HepG2 (cell line): Measurements from ENCODE around the gene ELMOD1. TPM values are rescaled to one million over a fixed set of nuclear protein-coding genes. Genes with fewer than 3 reads are reported as not detected.
A peak's percentile ranks its signal among the peaks of the same experiment; 100 is the strongest.

Experiments
- ATAC-seq: fragments of 200-7000 bp; cut with Tn5 transposase; 3 replicates; pipeline ENCODE4 v1.9.1; 2020; ENCODE audit warnings: mild to moderate bottlenecking, moderate library complexity
- BruUV-seq: library from RNA; stranded (reverse); fragments of 400-500 nt; replicated peaks from 2 replicates; lab custom pipeline; 2021; lab: Mats Ljungman, UMichigan
- CTCF ChIA-PET: fragments of 300-600 bp; formaldehyde crosslinking; extraction: SDS; loops from one replicate; lab custom pipeline; 2021; ENCODE audit warnings: low total read pairs, inconsistent platforms, low intra/inter-chr PET ratio; lab: Yijun Ruan, JAX
- POLR2A ChIA-PET: fragments of 350-600 bp; sonication (Branson Sonifier 250); formaldehyde crosslinking; loops from one replicate; lab custom pipeline; 2020; ENCODE audit warnings: antibody characterized with exemption, inconsistent platforms; lab: Yijun Ruan, JAX
- DNase-seq: peaks from one replicate; pipeline ENCODE4 v3.0.0-alpha.2; 2015; ENCODE audit warnings: low spot score
- FAIRE-seq: peaks from 3 replicates; lab custom pipeline; 2011; peaks lifted over from hg19 to GRCh38; lab: Jason Lieb, UNC
- H2AFZ ChIP-seq: one replicate; pipeline ENCODE4 v1.6.1; 2011; ENCODE audit warnings: low read length, inconsistent platforms
- H3K27ac ChIP-seq: fragments of 300-600 bp; 3 replicates; pipeline ENCODE4 v1.8.0; 2011; ENCODE audit warnings: mixed run types, mild to moderate bottlenecking, mixed read lengths, low read length, inconsistent platforms; ENCODE audit not compliant: insufficient read depth; ENCODE audit errors: extremely low read length
- H3K27me3 ChIP-seq, 2 experiments: fragments of 200-600 bp in 1 of 2; 2 replicates in 1 of 2; 3 replicates in 1 of 2; pipeline versions ENCODE4 v1.6.0 to v1.8.0; 2011; ENCODE audit warnings: low read length in 2 of 2, mild to moderate bottlenecking in 2 of 2, moderate library complexity in 2 of 2, inconsistent platforms in 1 of 2; ENCODE audit not compliant: insufficient read depth in 2 of 2, control insufficient read depth in 1 of 2
- H3K36me3 ChIP-seq, 2 experiments: fragments of 200-600 bp in 1 of 2; replicated peaks in 1 of 2; 2 replicates in 1 of 2; 3 replicates in 1 of 2; pipeline versions ENCODE4 v1.5.1 to v1.8.0; 2011; ENCODE audit warnings: low read length in 2 of 2, inconsistent platforms in 1 of 2; ENCODE audit not compliant: insufficient read depth in 2 of 2, control insufficient read depth in 1 of 2
- H3K4me1 ChIP-seq: 2 replicates; pipeline ENCODE4 v1.5.1; 2012; ENCODE audit warnings: low read length, inconsistent platforms; ENCODE audit not compliant: insufficient read depth
- H3K4me2 ChIP-seq: 2 replicates; pipeline ENCODE4 v1.6.0; 2011; ENCODE audit warnings: low read depth, low read length, inconsistent platforms
- H3K4me3 ChIP-seq, 3 experiments: fragments of 200-600 bp in 1 of 3; sonication (generic), shearing (Covaris generic) in 1 of 3; replicated peaks in 1 of 3; 2 replicates each; pipeline ENCODE4 v1.5.1; 2011 to 2016; ENCODE audit warnings: low read length in 3 of 3, inconsistent platforms in 2 of 3, low read depth in 2 of 3, mild to moderate bottlenecking in 2 of 3, control low read depth in 1 of 3, mixed read lengths in 1 of 3; ENCODE audit not compliant: insufficient read depth in 1 of 3
- H3K79me2 ChIP-seq: one replicate; pipeline ENCODE4 v1.6.1; 2011; ENCODE audit warnings: low read length, inconsistent platforms; ENCODE audit not compliant: insufficient read depth
- H3K9ac ChIP-seq: 2 replicates; pipeline ENCODE4 v1.6.0; 2011; ENCODE audit warnings: mild to moderate bottlenecking, low read depth, low read length, inconsistent platforms; ENCODE audit not compliant: insufficient read depth
- H3K9me3 ChIP-seq: 2 replicates; pipeline ENCODE4 v1.5.1; 2012; ENCODE audit warnings: mild to moderate bottlenecking, low read length
- H4K20me1 ChIP-seq: 2 replicates; pipeline ENCODE4 v1.6.0; 2011; ENCODE audit warnings: inconsistent platforms, mild to moderate bottlenecking, low read length, moderate library complexity; ENCODE audit not compliant: insufficient read depth
- CBX1 ChIP-seq: IDR thresholded peaks from one replicate; pipeline ENCODE4 v1.6.1; 2016; ENCODE audit warnings: antibody characterized with exemption, low read depth
- CREB1 ChIP-seq, 2 experiments: fragments of 450-650 bp in 1 of 2; IDR thresholded peaks; 2 replicates each; pipeline ENCODE4 v1.6.1; 2016 to 2017; ENCODE audit warnings: control low read depth in 1 of 2, mild to moderate bottlenecking in 1 of 2, missing compliant biosample characterization in 1 of 2, missing genetic modification characterization in 1 of 2
- ISL2 ChIP-seq: sonication (generic); formaldehyde crosslinking; IDR thresholded peaks from 2 replicates; pipeline ENCODE4 v1.5.0; 2020; ENCODE audit warnings: missing genetic modification reagents
- MEIS2 ChIP-seq: sonication (generic); formaldehyde crosslinking; IDR thresholded peaks from 2 replicates; pipeline ENCODE4 v1.9.0; 2021; ENCODE audit warnings: mild to moderate bottlenecking, missing genetic modification reagents
- RARG ChIP-seq: sonication (generic); formaldehyde crosslinking; IDR thresholded peaks from 2 replicates; pipeline ENCODE4 v1.4.0; 2020; ENCODE audit warnings: low read depth, mild to moderate bottlenecking, missing genetic modification reagents
- RORA ChIP-seq: sonication (generic); formaldehyde crosslinking; IDR thresholded peaks from 2 replicates; pipeline ENCODE4 v1.5.0; 2020; ENCODE audit warnings: mild to moderate bottlenecking, missing genetic modification reagents, moderate library complexity
- SALL1 ChIP-seq: sonication (generic); formaldehyde crosslinking; IDR thresholded peaks from 2 replicates; pipeline ENCODE4 v1.8.0; 2022; ENCODE audit warnings: mild to moderate bottlenecking, missing genetic modification reagents
- STAG1 ChIP-seq: sonication (generic); formaldehyde crosslinking; IDR thresholded peaks from 2 replicates; pipeline ENCODE4 v1.4.0; 2020; ENCODE audit warnings: missing genetic modification reagents
- ZIK1 ChIP-seq: sonication (generic); formaldehyde crosslinking; IDR thresholded peaks from 2 replicates; pipeline ENCODE4 v1.5.0; 2020; ENCODE audit warnings: mild to moderate bottlenecking, low read depth, missing genetic modification reagents, borderline replicate concordance
- ZNF136 ChIP-seq: sonication (generic); formaldehyde crosslinking; IDR thresholded peaks from 2 replicates; pipeline ENCODE4 v1.8.1; 2022; ENCODE audit warnings: low read depth, mild to moderate bottlenecking, moderate library complexity, missing genetic modification reagents
- ZNF160 ChIP-seq: sonication (generic); formaldehyde crosslinking; IDR thresholded peaks from 2 replicates; pipeline ENCODE4 v1.8.0; 2022; ENCODE audit warnings: mild to moderate bottlenecking, inconsistent platforms, missing genetic modification reagents
- ZNF552 ChIP-seq: sonication (generic); formaldehyde crosslinking; IDR thresholded peaks from 2 replicates; pipeline ENCODE4 v1.9.0; 2022; ENCODE audit warnings: missing genetic modification reagents, mild to moderate bottlenecking, borderline replicate concordance
- WGBS: methylation state at CpG from one replicate; pipeline ENCODE4 v1.1.6; 2017; ENCODE audit warnings: low lambda C conversion rate; 5-methylcytosine and 5-hydroxymethylcytosine counted together
- in situ Hi-C: cut with HindIII; loops from 2 replicates; pipeline ENCODE4 v1.10.0; 2017; ENCODE audit warnings: low pct_unique_long_range_greater_than_20kb; ENCODE audit not compliant: extremely low pct_ligation_motif_present
- intact Hi-C: fragments of 100-400 bp; cut with micrococcal nuclease; formaldehyde crosslinking; loops from one replicate; pipeline ENCODE4 v1.10.0; 2022; ENCODE audit not compliant: unreplicated experiment
- polyA plus RNA-seq, 8 experiments: library from polyadenylated mRNA; depleted of rRNA in 3 of 8; stranded (reverse) in 7 of 8; unstranded in 1 of 8; fragments of >200 nt; fragmentation: Illumina TruSeq in 4 of 8; extraction: Trizol in 4 of 8; gene quantifications; 2 replicates each; pipeline versions ENCODE4 v1.2.1 to v1.2.3, GENCODE V29; 2011 to 2016; ENCODE audit warnings: low read depth in 4 of 8, missing spikeins in 1 of 8, mixed read lengths in 1 of 8; ENCODE audit not compliant: insufficient read depth in 1 of 8
- total RNA-seq, 5 experiments: library from RNA; depleted of rRNA; stranded (reverse); fragments of >200 nt; fragmentation: Illumina TruSeq; extraction: Trizol; gene quantifications; 2 replicates each; pipeline ENCODE4 v1.2.3, GENCODE V29; 2016; ENCODE audit warnings: low read depth in 1 of 5
- TF ChIP-seq, protein P1 (sequence below): sonication (generic); formaldehyde crosslinking; IDR thresholded peaks from 2 replicates; pipeline ENCODE4 v1.4.0; 2020; ENCODE audit warnings: missing genetic modification reagents, mild to moderate bottlenecking, borderline replicate concordance
- TF ChIP-seq, protein P2 (sequence below): sonication (generic); formaldehyde crosslinking; IDR thresholded peaks from 2 replicates; pipeline ENCODE4 v1.4.0; 2020; ENCODE audit warnings: missing genetic modification reagents
- TF ChIP-seq, protein P3 (sequence below): sonication (generic); formaldehyde crosslinking; IDR thresholded peaks from 2 replicates; pipeline ENCODE4 v1.4.0; 2020; ENCODE audit warnings: missing genetic modification reagents, borderline replicate concordance

ELMOD1 gene
- total and polyA plus RNA-seq, 2 of the 13 experiments (the other 11 are each of a cell fraction or from before 2014, with no cell fraction given): not detected

DNA sequence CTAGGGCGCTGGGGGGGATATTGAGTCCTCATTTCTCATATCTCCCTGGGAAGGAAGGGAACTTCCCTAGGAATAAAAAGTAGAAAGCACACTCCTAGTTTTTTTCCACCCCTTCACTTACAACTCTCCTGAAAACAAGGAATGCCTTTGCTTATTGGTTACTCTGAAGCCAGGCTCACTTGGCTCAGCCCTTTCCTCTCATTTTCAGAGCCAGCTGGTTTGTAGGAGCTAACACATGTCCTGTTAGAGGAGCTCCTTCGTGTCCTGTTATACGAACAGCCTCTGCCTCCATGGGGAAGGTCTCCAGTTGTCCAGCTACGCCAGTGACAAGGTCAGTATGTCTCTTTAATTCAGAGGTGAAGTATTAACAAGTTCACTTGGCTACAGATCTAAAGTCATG lies 43.0 kb upstream of the ELMOD1 start (continued):
- TF ChIP-seq, protein P1, sequence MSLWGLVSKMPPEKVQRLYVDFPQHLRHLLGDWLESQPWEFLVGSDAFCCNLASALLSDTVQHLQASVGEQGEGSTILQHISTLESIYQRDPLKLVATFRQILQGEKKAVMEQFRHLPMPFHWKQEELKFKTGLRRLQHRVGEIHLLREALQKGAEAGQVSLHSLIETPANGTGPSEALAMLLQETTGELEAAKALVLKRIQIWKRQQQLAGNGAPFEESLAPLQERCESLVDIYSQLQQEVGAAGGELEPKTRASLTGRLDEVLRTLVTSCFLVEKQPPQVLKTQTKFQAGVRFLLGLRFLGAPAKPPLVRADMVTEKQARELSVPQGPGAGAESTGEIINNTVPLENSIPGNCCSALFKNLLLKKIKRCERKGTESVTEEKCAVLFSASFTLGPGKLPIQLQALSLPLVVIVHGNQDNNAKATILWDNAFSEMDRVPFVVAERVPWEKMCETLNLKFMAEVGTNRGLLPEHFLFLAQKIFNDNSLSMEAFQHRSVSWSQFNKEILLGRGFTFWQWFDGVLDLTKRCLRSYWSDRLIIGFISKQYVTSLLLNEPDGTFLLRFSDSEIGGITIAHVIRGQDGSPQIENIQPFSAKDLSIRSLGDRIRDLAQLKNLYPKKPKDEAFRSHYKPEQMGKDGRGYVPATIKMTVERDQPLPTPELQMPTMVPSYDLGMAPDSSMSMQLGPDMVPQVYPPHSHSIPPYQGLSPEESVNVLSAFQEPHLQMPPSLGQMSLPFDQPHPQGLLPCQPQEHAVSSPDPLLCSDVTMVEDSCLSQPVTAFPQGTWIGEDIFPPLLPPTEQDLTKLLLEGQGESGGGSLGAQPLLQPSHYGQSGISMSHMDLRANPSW (CRISPR knock-in tag): no peak
- TF ChIP-seq CBX1 (no peak), STAG1 (CRISPR knock-in tag) (no peak), MEIS2 (CRISPR knock-in tag) (no peak), CREB1 (IDR thresholded peaks at IDR 0.05) (no peak), CREB1 (CRISPR knock-in tag; IDR thresholded peaks at IDR 0.05) (no peak)

DNA sequence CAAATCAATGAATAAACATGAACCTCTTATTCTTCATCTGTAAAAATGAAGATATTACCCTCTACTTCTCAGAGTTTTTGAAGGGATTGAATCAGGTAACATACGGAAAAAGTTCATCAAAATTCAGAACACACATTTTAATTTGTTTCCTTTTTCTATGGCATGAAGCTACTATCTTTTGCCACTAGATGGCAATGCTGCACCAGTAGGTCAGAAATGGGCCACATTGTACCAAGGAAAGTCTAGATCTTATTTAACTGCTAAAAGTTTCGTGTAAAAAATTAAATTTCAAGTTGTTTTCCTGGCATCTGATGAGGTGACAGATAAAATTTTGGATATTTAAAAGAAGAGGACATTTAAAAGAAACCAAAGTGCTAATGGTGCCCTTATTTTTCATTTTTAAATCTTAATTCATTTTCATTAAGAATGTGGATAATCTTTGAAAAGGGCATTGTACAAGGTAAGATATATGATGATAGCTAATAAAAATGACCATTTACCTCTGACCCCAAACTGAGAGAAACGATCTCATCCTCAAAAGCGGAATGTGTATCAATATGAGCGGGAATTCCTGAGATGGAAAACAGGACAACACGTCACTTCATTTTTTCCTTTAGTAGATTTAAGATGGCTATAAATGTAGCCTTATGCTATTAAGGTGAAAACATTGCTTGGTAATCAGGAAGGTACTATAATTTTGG lies 41.5 kb upstream of the ELMOD1 start:
- no peaks in the 10 kb centered on the region for H3K4me1 ChIP-seq
- CTCF ChIA-PET: interaction anchor here (2.3 kb wide), 1 partner anchor 140 kb away, joined by 18 read pairs; no protein-coding TSS in a partner anchor
- H3K27me3 ChIP-seq: no peaks in the 10 kb centered on the region
- ATAC-seq (peak; percentile 54; the same call in 2 of the 3 replicates), DNase-seq (peak; percentile 29), FAIRE-seq (peak; percentile 66)
- H3K9me3 ChIP-seq: no peaks in the 10 kb centered on the region
- no peak overlapping the region for H2AFZ ChIP-seq
- no TSS peak for BruUV-seq
- in situ Hi-C loops (no loop called here), intact Hi-C loops (loop anchor here (1.0 kb wide), 1 partner anchor 140 kb away; no protein-coding TSS in a partner anchor)
- H3K79me2 ChIP-seq: no peaks in the 10 kb centered on the region
- no peak overlapping the region for H3K4me3 ChIP-seq
- no peak overlapping the region for H3K27ac ChIP-seq
- WGBS: 74% methylated on average over 6 of the region's 6 CpGs
- H4K20me1 ChIP-seq: no peaks in the 10 kb centered on the region
- POLR2A ChIA-PET: no interaction called here
- no peak overlapping the region for H3K4me2 ChIP-seq
- no peak overlapping the region for H3K9ac ChIP-seq
- H3K36me3 ChIP-seq: peaks cover 5 to 21% of the 10 kb centered on the region in 2 experiments
- TF ChIP-seq ZNF160 (CRISPR knock-in tag) (no peak), RARG (CRISPR knock-in tag) (no peak), ZIK1 (CRISPR knock-in tag) (no peak), SALL1 (CRISPR knock-in tag) (no peak), ZNF552 (CRISPR knock-in tag) (no peak), STAG1 (CRISPR knock-in tag) (peak; percentile 62), ISL2 (CRISPR knock-in tag) (no peak), RORA (CRISPR knock-in tag) (no peak), ZNF136 (CRISPR knock-in tag) (no peak)
- TF ChIP-seq, protein P2, sequence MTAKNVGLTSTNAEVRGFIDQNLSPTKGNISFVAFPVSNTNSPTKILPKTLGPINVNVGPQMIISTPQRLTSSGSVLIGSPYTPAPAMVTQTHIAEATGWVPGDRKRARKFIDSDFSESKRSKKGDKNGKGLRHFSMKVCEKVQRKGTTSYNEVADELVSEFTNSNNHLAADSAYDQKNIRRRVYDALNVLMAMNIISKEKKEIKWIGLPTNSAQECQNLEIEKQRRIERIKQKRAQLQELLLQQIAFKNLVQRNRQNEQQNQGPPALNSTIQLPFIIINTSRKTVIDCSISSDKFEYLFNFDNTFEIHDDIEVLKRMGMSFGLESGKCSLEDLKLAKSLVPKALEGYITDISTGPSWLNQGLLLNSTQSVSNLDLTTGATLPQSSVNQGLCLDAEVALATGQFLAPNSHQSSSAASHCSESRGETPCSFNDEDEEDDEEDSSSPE (CRISPR knock-in tag): no peak
- TF ChIP-seq, protein P3, sequence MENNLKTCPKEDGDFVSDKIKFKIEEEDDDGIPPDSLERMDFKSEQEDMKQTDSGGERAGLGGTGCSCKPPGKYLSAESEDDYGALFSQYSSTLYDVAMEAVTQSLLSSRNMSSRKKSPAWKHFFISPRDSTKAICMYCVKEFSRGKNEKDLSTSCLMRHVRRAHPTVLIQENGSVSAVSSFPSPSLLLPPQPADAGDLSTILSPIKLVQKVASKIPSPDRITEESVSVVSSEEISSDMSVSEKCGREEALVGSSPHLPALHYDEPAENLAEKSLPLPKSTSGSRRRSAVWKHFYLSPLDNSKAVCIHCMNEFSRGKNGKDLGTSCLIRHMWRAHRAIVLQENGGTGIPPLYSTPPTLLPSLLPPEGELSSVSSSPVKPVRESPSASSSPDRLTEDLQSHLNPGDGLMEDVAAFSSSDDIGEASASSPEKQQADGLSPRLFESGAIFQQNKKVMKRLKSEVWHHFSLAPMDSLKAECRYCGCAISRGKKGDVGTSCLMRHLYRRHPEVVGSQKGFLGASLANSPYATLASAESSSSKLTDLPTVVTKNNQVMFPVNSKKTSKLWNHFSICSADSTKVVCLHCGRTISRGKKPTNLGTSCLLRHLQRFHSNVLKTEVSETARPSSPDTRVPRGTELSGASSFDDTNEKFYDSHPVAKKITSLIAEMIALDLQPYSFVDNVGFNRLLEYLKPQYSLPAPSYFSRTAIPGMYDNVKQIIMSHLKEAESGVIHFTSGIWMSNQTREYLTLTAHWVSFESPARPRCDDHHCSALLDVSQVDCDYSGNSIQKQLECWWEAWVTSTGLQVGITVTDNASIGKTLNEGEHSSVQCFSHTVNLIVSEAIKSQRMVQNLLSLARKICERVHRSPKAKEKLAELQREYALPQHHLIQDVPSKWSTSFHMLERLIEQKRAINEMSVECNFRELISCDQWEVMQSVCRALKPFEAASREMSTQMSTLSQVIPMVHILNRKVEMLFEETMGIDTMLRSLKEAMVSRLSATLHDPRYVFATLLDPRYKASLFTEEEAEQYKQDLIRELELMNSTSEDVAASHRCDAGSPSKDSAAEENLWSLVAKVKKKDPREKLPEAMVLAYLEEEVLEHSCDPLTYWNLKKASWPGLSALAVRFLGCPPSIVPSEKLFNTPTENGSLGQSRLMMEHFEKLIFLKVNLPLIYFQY: no peak
